H1 (cell line): Measurements from ENCODE around the gene SPTSSB. TPM values are rescaled to one million over a fixed set of nuclear protein-coding genes. Genes with fewer than 3 reads are reported as not detected.

ENCODE experiments used
- BRCA1 ChIP-seq: IDR thresholded peaks from 2 replicates; pipeline ENCODE4 v1.6.1; 2012; ENCODE audit warnings: low read depth, low read length, improper control_type of control experiment
- EGR1 ChIP-seq: IDR thresholded peaks from 2 replicates; pipeline ENCODE4 v1.6.1; 2011; ENCODE audit warnings: low read depth, low read length, borderline replicate concordance
- GABPA ChIP-seq: IDR thresholded peaks from 2 replicates; pipeline ENCODE4 v1.6.1; 2011; ENCODE audit warnings: mild to moderate bottlenecking, low read length, moderate library complexity, borderline replicate concordance; ENCODE audit not compliant: insufficient read depth
- NRF1 ChIP-seq: IDR thresholded peaks from 2 replicates; pipeline ENCODE4 v1.6.1; 2011; ENCODE audit warnings: mild to moderate bottlenecking, low read depth, low read length, improper control_type of control experiment
- SP2 ChIP-seq: IDR thresholded peaks from 2 replicates; pipeline ENCODE4 v1.6.1; 2012; ENCODE audit warnings: mild to moderate bottlenecking, low read length, inconsistent platforms
- SP4 ChIP-seq: IDR thresholded peaks from 2 replicates; pipeline ENCODE4 v1.6.1; 2012; ENCODE audit warnings: low read length, inconsistent platforms
- polyA plus RNA-seq, 7 experiments: library from polyadenylated mRNA; depleted of rRNA in 3 of 7; stranded (reverse) in 5 of 7; unstranded in 2 of 7; fragments of >200 nt in 5 of 7; fragments of 200-250 nt in 2 of 7; gene quantifications; 1 replicate in 5 of 7; 2 replicates in 1 of 7; 4 replicates in 1 of 7; pipeline versions ENCODE4 v1.2.1 to v1.2.3, GENCODE V29; 2011 to 2013; ENCODE audit warnings: missing spikeins in 2 of 7, mixed read lengths in 2 of 7
- total RNA-seq: library from RNA; stranded (reverse); fragmentation: NEBNext Ultra II Directional; extraction: Animal tissue kit (Norgen Biotek cat#: 25700); gene quantifications from 2 replicates; pipeline ENCODE4 v1.2.1, GENCODE V29; 2021
- TF ChIP-seq, protein P1 (sequence below): IDR thresholded peaks from 2 replicates; pipeline ENCODE4 v1.6.1; 2011; ENCODE audit warnings: low read depth, mild to moderate bottlenecking, low read length; ENCODE audit not compliant: insufficient read depth
- TF ChIP-seq, protein P2 (sequence below), 3 experiments: IDR thresholded peaks; 1 replicate in 2 of 3; 2 replicates in 1 of 3; pipeline versions ENCODE4 v1.5.1 to v1.6.1; 2011; ENCODE audit warnings: low read length in 3 of 3, mild to moderate bottlenecking in 3 of 3, inconsistent platforms in 2 of 3, low read depth in 1 of 3, moderate library complexity in 1 of 3; ENCODE audit not compliant: insufficient read depth in 1 of 3; ENCODE audit errors: control extremely low read depth in 1 of 3

SPTSSB gene
- total and polyA plus RNA-seq, 2 of the 8 experiments (the other 6 are each of a cell fraction or from before 2014, with no cell fraction given), result 33.4 to 52.5 TPM

- TF ChIP-seq SP2, result no peak
- no peak for TF ChIP-seq NRF1
- TF ChIP-seq, protein P1, sequence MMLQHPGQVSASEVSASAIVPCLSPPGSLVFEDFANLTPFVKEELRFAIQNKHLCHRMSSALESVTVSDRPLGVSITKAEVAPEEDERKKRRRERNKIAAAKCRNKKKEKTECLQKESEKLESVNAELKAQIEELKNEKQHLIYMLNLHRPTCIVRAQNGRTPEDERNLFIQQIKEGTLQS, result no peak
- TF ChIP-seq, protein P2, sequence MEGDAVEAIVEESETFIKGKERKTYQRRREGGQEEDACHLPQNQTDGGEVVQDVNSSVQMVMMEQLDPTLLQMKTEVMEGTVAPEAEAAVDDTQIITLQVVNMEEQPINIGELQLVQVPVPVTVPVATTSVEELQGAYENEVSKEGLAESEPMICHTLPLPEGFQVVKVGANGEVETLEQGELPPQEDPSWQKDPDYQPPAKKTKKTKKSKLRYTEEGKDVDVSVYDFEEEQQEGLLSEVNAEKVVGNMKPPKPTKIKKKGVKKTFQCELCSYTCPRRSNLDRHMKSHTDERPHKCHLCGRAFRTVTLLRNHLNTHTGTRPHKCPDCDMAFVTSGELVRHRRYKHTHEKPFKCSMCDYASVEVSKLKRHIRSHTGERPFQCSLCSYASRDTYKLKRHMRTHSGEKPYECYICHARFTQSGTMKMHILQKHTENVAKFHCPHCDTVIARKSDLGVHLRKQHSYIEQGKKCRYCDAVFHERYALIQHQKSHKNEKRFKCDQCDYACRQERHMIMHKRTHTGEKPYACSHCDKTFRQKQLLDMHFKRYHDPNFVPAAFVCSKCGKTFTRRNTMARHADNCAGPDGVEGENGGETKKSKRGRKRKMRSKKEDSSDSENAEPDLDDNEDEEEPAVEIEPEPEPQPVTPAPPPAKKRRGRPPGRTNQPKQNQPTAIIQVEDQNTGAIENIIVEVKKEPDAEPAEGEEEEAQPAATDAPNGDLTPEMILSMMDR (IDR thresholded peaks at IDR 0.05; ENCODE audit: control extremely low read depth in 1 of 3, insufficient read depth in 1 of 3, low read depth in 1 of 3, low read length in 3 of 3), result no peak
- no peak for TF ChIP-seq BRCA1
- TF ChIP-seq EGR1, result no peak
- no peak for TF ChIP-seq SP4
- no peak for TF ChIP-seq GABPA
Observed at GRCh38 chr3:161419555-161420333, 48.4 kb upstream of the SPTSSB start (continued).
